Lower lobe of right lung (tissue), 2 donors: Measurements from ENCODE around the gene CCT5. TPM values are rescaled to one million over a fixed set of nuclear protein-coding genes. Genes with fewer than 3 reads are reported as not detected.

Experiments used
- ATAC-seq, 2 donors: fragments of 200-7000 bp; cut with Tn5 transposase; one replicate each; pipeline ENCODE4 v1.9.1; 2020 to 2022; ENCODE audit warnings: mild to moderate bottlenecking in 2 of 2, moderate library complexity in 2 of 2
- DNase-seq: peaks from one replicate; pipeline ENCODE4 v3.0.0-alpha.2; 2020
- H3K27ac ChIP-seq: fragments of 200-600 bp; one replicate; pipeline ENCODE4 v1.8.0; 2022
- H3K27me3 ChIP-seq: fragments of 200-600 bp; one replicate; pipeline ENCODE4 v1.8.0; 2022; ENCODE audit warnings: low read depth
- H3K36me3 ChIP-seq: fragments of 200-600 bp; one replicate; pipeline ENCODE4 v1.8.0; 2022; ENCODE audit warnings: mild to moderate bottlenecking
- H3K4me1 ChIP-seq: fragments of 200-600 bp; one replicate; pipeline ENCODE4 v1.8.0; 2022
- H3K4me3 ChIP-seq: fragments of 200-600 bp; one replicate; pipeline ENCODE4 v1.8.0; 2022; ENCODE audit warnings: mild to moderate bottlenecking
- H3K9me3 ChIP-seq: fragments of 200-600 bp; one replicate; pipeline ENCODE4 v1.8.0; 2022
- intact Hi-C: fragments of 100-400 bp; cut with DNase I; formaldehyde crosslinking; loops from one replicate; pipeline ENCODE4 v1.11.0; 2022
- total RNA-seq: library from RNA; stranded (reverse); fragmentation: NEBNext Ultra II Directional; extraction: Animal tissue kit (Norgen Biotek cat#: 25700); gene quantifications from one replicate; pipeline ENCODE4 v1.2.1, GENCODE V29; 2021
- TF ChIP-seq, protein P1 (sequence below): fragments of 200-600 bp; IDR thresholded peaks from one replicate; pipeline ENCODE4 v1.8.0; 2022; ENCODE audit warnings: antibody characterized with exemption, mild to moderate bottlenecking
- donor health status: DM: no; HTN: yes; CAD: no; lungs with severe emphysema.

The CCT5 gene
- total RNA-seq, 1 donor from 2014 or later: 116 TPM

DNA sequence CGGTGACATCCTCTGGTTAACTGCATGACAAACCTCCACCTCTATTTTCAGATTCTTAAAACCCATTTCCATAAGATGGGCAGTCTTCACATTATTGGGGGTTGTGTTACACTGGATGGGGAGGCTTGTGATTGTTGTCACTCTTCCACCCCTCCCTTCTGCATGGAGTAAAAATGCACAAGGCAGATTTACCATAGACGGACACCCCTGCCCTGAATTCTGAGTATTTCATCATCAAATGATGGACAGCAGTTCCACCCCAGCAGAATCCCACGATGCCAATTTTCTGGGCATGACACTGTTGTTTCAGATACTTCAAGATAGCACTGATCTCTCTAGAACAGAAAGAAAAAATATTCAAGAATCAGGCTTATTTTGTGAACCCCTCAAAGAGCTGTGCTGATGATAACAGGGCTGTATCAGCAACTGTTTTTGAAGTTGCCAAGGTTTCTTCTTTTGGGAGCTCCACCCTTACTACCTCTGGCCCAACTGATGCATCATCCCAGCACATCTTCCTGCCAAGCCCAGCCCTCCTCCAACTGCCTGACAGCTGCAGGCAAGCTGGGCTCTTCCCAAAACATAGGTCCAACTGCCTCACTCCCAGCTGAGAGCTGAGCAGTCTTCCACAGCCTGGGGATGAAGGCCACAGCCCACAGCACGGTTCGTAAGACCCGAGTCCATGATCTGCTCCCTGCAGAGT is 36.2 kb downstream of the CCT5 start:
- H3K27me3 ChIP-seq: no peaks in the 10 kb centered on the region
- H3K4me1 ChIP-seq: peaks cover 18% of the 10 kb centered on the region
- intact Hi-C loops: no loop called here
- TF ChIP-seq, protein P1, sequence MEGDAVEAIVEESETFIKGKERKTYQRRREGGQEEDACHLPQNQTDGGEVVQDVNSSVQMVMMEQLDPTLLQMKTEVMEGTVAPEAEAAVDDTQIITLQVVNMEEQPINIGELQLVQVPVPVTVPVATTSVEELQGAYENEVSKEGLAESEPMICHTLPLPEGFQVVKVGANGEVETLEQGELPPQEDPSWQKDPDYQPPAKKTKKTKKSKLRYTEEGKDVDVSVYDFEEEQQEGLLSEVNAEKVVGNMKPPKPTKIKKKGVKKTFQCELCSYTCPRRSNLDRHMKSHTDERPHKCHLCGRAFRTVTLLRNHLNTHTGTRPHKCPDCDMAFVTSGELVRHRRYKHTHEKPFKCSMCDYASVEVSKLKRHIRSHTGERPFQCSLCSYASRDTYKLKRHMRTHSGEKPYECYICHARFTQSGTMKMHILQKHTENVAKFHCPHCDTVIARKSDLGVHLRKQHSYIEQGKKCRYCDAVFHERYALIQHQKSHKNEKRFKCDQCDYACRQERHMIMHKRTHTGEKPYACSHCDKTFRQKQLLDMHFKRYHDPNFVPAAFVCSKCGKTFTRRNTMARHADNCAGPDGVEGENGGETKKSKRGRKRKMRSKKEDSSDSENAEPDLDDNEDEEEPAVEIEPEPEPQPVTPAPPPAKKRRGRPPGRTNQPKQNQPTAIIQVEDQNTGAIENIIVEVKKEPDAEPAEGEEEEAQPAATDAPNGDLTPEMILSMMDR: no peak
- H3K9me3 ChIP-seq: no peaks in the 10 kb centered on the region
- DNase-seq (no peak), ATAC-seq (no peak)
- H3K36me3 ChIP-seq: peaks cover 3% of the 10 kb centered on the region
- no peak overlapping the region for H3K27ac ChIP-seq
- H3K4me3 ChIP-seq: no peak overlapping the region

DNA sequence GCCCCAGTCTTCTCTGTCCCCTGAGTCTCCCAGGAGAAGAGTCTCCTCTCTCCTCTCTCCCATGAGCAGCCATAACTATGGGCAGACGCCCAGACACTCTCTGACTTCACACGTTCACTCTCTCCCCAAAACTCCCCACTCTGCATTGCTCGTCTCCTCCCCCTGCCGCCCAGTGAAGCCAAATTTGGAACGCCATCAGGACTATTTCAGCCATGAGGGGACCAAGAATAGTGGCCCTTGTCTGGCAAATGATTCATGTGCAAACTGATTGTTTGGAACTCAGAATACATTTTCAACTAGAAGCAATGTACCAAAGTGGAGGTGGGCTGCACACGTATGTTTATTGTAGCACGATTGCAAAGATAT is 36.8 kb downstream of the CCT5 start:
- H3K9me3 ChIP-seq: no peaks in the 10 kb centered on the region
- DNase-seq (no peak), ATAC-seq (no peak)
- TF ChIP-seq, protein P1: no peak
- peaks cover 18% of the 10 kb centered on the region for H3K4me1 ChIP-seq
- no peaks in the 10 kb centered on the region for H3K27me3 ChIP-seq
- no peak overlapping the region for H3K27ac ChIP-seq
- intact Hi-C loops: no loop called here
- peaks cover 3% of the 10 kb centered on the region for H3K36me3 ChIP-seq
- no peak overlapping the region for H3K4me3 ChIP-seq

DNA sequence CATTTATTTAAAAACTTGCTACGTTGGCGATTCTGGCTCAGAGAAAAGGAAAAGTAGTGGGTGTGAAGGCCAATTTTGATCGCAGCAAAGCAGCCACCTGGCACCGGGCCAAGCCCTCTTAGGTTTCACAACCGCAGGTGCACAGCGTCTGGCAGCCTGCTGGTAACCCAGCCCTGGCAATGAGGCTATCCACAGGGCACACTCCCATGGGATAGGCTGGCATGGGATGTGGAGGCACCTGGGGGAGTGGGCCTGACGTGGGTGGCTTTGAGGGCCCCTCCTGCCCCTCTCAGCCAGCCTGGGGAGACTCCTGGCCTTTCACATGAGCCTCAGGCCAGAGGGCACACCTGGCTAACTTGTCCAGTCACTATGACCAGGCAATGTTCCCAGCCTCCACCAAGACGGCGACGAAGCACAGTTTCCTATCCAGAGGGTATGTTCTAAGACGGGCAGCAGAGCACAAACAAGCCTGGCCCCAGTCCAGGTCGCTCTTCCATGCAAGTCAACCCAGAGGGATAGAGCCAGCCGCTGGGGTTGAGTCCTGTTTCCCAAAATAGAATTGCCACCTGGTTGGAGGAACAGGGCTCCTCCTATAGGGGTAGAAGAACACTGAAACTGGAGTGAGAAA is 38.6 kb downstream of the CCT5 start:
- H3K4me3 ChIP-seq: no peak overlapping the region
- peak; percentile 82 to 88 for ATAC-seq
- H3K27me3 ChIP-seq: no peaks in the 10 kb centered on the region
- H3K4me1 ChIP-seq: peaks cover 18% of the 10 kb centered on the region
- intact Hi-C loops: no loop called here
- peak; percentile 87 for DNase-seq
- H3K27ac ChIP-seq: no peak overlapping the region
- TF ChIP-seq, protein P1: no peak
- H3K36me3 ChIP-seq: peaks cover 3% of the 10 kb centered on the region
- no peaks in the 10 kb centered on the region for H3K9me3 ChIP-seq

DNA sequence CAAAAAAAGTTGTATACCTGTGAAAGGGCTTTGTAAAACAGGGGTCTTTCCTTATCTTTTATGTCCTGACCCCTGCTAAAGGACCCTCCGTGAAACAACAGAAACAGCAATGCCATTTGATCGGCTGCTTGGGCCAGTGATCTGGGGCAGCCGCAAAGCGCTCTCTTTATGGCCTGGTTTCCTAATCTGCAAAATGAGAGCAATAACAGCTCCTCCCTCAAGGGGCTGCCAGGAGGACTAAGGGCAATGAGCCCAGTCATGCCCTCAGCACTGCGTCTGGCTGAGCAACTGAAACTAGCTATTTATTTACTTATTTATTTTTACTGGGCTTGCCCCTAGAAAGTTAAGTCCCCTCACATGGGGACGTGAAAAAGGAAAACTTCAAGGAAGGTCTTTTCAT is 39.3 kb downstream of the CCT5 start:
- Histone ChIP-seq H3K27ac (no peak overlapping the region), H3K36me3 (peaks cover 3% of the 10 kb centered on the region), H3K27me3 (no peaks in the 10 kb centered on the region), H3K9me3 (no peaks in the 10 kb centered on the region), H3K4me3 (no peak overlapping the region), H3K4me1 (peaks cover 12% of the 10 kb centered on the region)
- DNase-seq: no peak
- ATAC-seq: peak; percentile 85 to 92
- intact Hi-C loops: no loop called here
- TF ChIP-seq, protein P1: no peak

DNA sequence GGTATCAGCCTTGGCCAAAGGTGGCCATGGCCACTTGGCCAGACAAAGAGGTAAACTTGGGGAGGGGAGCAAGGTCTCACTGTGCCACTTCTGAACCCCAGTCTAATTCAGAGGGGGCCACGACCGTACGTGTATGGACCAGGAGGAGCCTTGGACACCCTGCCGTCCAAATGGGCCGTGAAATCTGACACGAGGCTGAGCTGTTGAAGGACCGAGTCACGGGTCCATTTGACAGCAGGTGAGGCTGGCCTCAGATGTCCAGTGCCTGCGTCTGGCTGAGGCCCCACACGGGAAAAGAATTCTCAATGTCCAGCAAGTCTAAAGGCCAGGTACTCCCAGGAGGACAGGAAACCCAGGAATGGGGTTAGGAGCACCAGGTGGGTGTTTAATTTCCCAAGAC is 39.9 kb downstream of the CCT5 start:
- Histone ChIP-seq H3K9me3 (no peaks in the 10 kb centered on the region), H3K27me3 (no peaks in the 10 kb centered on the region), H3K4me3 (no peak overlapping the region), H3K4me1 (peaks cover 12% of the 10 kb centered on the region), H3K27ac (no peak overlapping the region), H3K36me3 (peaks cover 3% of the 10 kb centered on the region)
- TF ChIP-seq, protein P1: no peak
- intact Hi-C loops: no loop called here
- DNase-seq (no peak), ATAC-seq (no peak)
